Erythroblast (primary cell): ENCODE data around the gene RPS4Y2.

ENCODE experiments used
- DNase-seq, 2 experiments: peaks; one replicate each; lab custom pipeline; 2025; lab: John Stamatoyannopoulos, UW
- GATA1 ChIP-seq: IDR thresholded peaks from 2 replicates; pipeline ENCODE4 v1.6.1; 2011; ENCODE audit warnings: low read depth, mild to moderate bottlenecking, control low read depth, low read length, moderate library complexity
- POLR2A ChIP-seq: IDR thresholded peaks from 2 replicates; pipeline ENCODE4 v1.6.1; 2011; ENCODE audit warnings: mild to moderate bottlenecking, low read length

Gene RPS4Y2

DNA sequence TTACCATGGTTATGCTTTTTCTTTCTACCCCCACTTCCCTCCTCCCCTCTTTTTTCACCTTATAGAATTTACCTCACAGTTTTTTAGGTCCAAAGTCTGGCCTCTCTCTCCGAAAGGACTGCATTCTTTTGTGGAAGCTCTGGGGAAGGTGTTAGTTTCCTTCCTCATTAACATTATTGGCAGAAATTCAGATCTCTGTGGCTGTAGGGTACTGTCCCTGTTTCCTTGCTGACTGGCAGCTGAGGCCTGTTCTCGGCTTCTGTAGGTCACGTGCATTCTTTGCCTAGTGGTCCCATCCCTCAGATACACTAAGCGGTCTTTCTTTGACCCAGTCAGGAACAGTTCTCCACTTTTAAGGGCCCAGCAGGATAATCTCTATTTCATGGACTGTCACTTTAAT, 25.5 kb downstream of the RPS4Y2 start:
- DNase-seq: no peak
- no peak for TF ChIP-seq POLR2A
- TF ChIP-seq GATA1: no peak

DNA sequence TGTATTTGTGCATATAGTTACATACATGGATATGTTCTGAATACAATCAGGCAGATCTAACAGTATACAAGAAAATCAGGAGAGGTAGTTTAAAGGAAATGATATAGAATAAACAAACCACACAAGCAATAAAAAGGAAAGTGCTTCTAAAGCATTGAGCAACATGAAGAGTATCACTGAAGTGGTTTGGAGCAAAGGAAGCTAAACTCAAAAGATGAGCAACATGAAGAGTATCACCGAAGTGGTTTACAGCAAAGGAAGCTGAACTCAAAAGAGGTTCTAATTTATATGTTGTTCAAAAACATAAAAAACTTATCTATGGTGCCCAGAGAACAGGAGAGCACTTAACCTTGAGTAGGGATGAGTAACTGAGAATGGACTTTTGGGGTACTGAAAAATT, 29.1 kb downstream of the RPS4Y2 start:
- TF ChIP-seq POLR2A: no peak
- TF ChIP-seq GATA1: no peak
- DNase-seq: no peak

DNA sequence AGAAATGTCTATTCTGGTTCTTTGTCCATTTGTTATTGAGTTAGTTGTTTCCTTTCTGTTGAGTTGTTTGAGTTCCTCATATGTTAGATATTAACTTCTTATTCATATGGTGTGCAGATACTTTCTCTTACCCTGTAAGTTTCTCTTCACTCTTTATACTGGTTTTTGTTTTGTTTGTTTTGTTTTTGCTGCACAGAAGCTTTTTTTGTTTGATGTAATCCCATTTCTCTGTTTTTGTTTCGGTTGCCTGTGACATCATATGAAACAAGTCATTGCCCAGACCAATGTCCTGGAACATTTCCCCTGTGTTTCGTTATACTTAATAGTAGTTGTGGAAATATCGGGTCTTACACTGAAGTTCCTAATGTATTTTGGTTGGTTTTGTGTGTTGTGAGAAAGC, 31.2 kb downstream of the RPS4Y2 start:
- TF ChIP-seq GATA1 (no peak), POLR2A (no peak)
- DNase-seq: no peak

DNA sequence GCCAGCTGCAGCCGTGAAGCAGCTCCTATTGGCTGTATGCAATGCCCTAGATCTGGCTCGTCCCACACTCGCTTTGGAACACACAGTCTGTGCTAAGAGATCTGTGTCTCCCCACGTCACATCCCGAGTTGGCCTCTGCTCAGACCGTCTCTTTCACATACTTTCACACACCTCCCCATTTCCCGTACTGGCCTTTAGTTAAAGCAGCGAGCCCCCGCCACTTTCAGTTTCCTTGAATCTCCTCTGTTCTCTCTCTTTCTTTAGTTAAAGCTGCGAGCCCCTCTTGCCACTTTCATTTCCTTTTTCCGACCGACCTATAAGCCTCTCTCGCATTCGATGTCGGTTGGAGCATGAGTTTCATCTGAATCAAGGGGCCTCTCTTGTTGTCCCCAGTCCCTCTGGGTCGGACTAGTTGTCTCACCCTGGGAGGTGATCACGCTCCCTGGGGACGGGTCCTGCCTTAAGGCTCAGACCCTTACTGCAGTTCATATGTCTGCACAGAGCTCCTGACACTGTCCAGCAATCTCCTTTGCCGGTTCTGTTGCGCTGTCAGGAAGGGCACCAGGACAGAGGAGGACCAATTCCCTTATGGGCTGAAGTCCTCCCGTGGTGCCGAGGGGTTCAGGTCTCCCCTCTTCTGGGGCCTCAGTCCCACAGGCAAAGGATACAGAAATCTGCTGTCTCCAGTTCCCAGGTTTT, 42.6 kb downstream of the RPS4Y2 start:
- TF ChIP-seq POLR2A: no peak
- no peak for TF ChIP-seq GATA1
- DNase-seq: no peak

DNA sequence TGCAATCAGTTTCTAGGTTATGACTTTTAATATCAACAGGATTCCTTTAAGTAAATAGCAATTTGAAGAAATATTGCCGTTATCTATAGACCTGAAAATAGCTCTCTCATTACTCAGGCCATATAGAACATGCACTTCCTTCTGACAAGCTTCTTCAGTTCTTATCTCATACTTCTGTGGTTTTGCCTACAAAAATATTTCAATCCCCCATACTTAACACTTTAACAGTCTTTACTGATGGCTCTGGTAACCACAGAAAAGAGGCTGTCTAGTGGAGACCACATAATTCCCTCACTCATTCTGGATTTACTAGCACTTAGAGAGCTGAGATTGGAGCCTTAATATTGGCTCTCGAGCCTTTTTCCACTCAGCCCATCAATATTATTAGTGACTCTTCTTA, 46.8 kb downstream of the RPS4Y2 start:
- DNase-seq: no peak
- TF ChIP-seq GATA1 (no peak), POLR2A (no peak)

DNA sequence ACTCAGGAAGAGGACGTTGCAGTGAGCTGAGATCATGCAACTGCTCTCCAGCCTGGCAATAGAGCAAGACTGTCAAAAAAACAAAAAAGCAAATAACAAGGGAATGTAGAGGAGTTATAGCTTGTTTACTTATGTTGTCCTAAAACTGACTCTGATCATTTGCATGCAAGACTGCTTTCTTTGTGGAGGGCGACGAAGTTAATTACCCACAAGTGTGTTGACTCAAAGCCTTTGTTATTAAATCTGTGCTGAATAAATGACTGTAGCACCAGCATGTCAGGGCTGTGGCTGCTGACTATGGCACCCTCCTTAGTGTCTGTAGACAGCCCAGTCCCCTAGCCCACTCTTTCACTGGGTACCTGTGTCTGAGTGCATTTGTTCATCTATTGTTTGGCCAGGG, 50.3 kb downstream of the RPS4Y2 start:
- DNase-seq: no peak
- TF ChIP-seq GATA1 (no peak), POLR2A (no peak)

DNA sequence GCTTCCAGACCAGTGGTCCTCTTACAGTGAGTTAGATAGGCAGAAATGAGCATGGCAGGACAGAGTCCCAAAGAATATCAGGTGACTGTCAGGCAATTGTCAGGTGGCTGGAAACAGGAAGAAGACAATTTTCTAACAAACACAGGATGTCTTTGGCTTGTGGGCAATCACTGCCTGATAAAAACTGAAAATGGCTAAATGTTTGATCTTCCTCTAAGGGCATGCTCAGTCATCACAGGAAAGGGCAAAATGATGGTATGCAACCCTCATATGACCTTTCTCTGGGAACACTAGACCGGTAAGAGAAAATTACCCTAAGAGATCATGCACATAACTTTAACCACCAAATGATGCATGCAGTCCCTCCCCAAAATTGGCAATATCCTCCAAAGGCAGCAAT, 57.6 kb downstream of the RPS4Y2 start:
- no peak for DNase-seq
- TF ChIP-seq GATA1 (no peak), POLR2A (no peak)

DNA sequence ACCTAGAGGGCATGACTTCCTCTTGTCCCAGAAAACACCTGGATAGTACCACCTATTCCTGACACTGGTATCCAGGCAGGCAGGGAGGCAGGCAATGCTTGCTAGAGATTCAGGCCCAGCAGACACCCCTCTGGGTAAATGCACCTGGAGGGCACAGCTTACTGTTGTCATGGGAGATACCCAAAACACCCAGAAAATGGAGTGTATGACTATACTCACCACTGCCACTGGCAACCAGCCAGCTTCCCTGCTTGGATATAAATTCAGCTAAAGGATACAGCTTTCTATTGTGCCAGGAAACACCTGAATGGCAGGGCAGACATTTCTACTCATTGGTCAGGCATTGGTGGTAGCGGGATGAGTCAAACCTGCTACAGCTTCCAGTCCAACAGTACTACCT, 58.9 kb downstream of the RPS4Y2 start:
- DNase-seq: no peak
- TF ChIP-seq POLR2A (no peak), GATA1 (no peak)

DNA sequence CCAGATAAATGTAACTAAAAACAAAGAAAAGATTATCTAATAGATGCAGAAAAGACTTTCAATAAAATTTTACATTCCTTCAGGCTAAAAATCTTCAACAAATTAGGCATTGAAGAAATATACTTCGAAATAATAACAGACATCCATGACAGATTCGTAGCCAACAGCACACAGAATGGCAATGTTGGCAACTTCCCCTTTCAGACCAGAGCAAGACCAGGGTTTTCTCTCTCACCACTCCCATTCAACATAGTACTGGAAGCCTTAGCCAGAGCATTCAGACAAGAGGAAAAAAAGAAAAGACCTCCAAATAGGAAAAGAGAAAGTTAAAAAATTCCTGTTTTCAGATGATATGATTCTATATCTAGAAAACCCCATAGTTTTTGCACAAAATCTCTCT, 61.2 kb downstream of the RPS4Y2 start:
- DNase-seq: no peak
- TF ChIP-seq POLR2A (no peak), GATA1 (no peak)
